ENCODE data around the gene SORBS2. TPM values are rescaled to one million over a fixed set of nuclear protein-coding genes. Genes with fewer than 3 reads are reported as not detected.

SORBS2 gene
- total and polyA plus RNA-seq, 2 donors (not counting 3 experiments of a cell fraction or from before 2014, with no cell fraction given): 69.8 to 82.5 TPM

DNA sequence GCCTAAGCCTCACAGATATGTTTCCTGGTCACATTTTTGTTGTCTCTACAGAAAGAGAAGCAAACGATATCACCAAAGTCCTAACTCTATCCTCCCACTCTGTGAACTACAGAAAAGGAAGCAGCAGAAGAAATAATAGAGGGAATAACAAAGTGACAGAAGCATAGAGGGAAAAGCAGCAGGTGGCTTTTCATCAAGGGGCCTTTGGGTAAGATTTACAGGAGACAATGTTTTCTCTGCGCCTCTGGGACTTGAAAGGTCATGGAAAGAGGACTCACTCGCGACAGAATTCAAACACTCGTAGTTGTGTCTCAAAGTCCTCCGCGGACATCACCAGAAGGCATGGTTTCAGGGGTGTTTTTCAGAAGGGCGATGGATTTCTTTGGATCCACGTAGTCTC, 66.1 kb downstream of the SORBS2 start:
- BruUV-seq (replicated peaks): no TSS peak
- FAIRE-seq (no peak), DNase-seq (ENCODE audit: low read depth, low spot score) (no peak)
- Histone ChIP-seq H3K9ac (replicated peaks; ENCODE audit: extremely low read depth, insufficient read depth, low read length) (no peak overlapping the region), H3K27ac (ENCODE audit: insufficient read depth, low read depth, low read length) (no peak overlapping the region), H3K4me1 (ENCODE audit: control insufficient read depth, extremely low read depth, insufficient read depth, low read length) (no peaks in the 10 kb centered on the region), H3K9me3 (replicated peaks; ENCODE audit: control insufficient read depth, insufficient read depth, low read length) (no peaks in the 10 kb centered on the region), H3K27me3 (ENCODE audit: control insufficient read depth in 2 of 2, insufficient read depth in 2 of 2, low read length in 2 of 2) (no peaks in the 10 kb centered on the region), H3K4me3 (replicated peaks in 1 of 3; ENCODE audit: insufficient read depth in 1 of 3, low read depth in 1 of 3, low read length in 3 of 3) (no peak overlapping the region), H3K79me2 (ENCODE audit: control insufficient read depth, insufficient read depth, low read length) (no peaks in the 10 kb centered on the region), H2AFZ (ENCODE audit: low read depth, low read length) (no peak overlapping the region), H3K36me3 (ENCODE audit: control insufficient read depth in 2 of 2, extremely low read depth in 1 of 2, insufficient read depth in 2 of 2, low read length in 2 of 2) (no peaks in the 10 kb centered on the region), H3K4me2 (ENCODE audit: insufficient read depth, low read length) (no peak overlapping the region), H3K9me1 (replicated peaks; ENCODE audit: control insufficient read depth, extremely low read depth, insufficient read depth, low read length) (no peaks in the 10 kb centered on the region), H4K20me1 (replicated peaks; ENCODE audit: control insufficient read depth, extremely low read depth, insufficient read depth, low read length) (no peaks in the 10 kb centered on the region)
- ChIA-PET CTCF (no interaction called here), POLR2A (no interaction called here)
- no peak for TF ChIP-seq MYC (IDR thresholded peaks at IDR 0.05; ENCODE audit: low read depth, low read length)
- TF ChIP-seq JUN (IDR thresholded peaks at IDR 0.05; ENCODE audit: borderline replicate concordance, insufficient read depth, insufficient read length, low read depth): no peak
- TF ChIP-seq, protein P1, sequence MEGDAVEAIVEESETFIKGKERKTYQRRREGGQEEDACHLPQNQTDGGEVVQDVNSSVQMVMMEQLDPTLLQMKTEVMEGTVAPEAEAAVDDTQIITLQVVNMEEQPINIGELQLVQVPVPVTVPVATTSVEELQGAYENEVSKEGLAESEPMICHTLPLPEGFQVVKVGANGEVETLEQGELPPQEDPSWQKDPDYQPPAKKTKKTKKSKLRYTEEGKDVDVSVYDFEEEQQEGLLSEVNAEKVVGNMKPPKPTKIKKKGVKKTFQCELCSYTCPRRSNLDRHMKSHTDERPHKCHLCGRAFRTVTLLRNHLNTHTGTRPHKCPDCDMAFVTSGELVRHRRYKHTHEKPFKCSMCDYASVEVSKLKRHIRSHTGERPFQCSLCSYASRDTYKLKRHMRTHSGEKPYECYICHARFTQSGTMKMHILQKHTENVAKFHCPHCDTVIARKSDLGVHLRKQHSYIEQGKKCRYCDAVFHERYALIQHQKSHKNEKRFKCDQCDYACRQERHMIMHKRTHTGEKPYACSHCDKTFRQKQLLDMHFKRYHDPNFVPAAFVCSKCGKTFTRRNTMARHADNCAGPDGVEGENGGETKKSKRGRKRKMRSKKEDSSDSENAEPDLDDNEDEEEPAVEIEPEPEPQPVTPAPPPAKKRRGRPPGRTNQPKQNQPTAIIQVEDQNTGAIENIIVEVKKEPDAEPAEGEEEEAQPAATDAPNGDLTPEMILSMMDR (IDR thresholded peaks at IDR 0.05; ENCODE audit: extremely low read depth in 1 of 2, insufficient read depth in 1 of 2, low read depth in 1 of 2, low read length in 2 of 2): no peak
- TF ChIP-seq FOS (IDR thresholded peaks at IDR 0.05; ENCODE audit: borderline replicate concordance, insufficient read depth, low read length): no peak
- TF ChIP-seq, protein P2, sequence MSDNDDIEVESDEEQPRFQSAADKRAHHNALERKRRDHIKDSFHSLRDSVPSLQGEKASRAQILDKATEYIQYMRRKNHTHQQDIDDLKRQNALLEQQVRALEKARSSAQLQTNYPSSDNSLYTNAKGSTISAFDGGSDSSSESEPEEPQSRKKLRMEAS (IDR thresholded peaks at IDR 0.05; ENCODE audit: insufficient read depth, insufficient read length): no peak
- TF ChIP-seq EZH2 (IDR thresholded peaks at IDR 0.05; ENCODE audit: borderline replicate concordance, low read depth, low read length, severe bottlenecking): no peak
- no peak for TF ChIP-seq POLR2AphosphoS5 (IDR thresholded peaks at IDR 0.05; ENCODE audit: insufficient read depth, low read depth, low read length)
- TF ChIP-seq POLR2A (IDR thresholded peaks at IDR 0.05; ENCODE audit: low read depth, low read length): no peak
- TF ChIP-seq GATA2 (IDR thresholded peaks at IDR 0.05; ENCODE audit: insufficient read depth, insufficient read length, low read depth, low read length): no peak
- intact Hi-C loops (cut with micrococcal nuclease) (no loop called here), dilution Hi-C loops (cut with MboI; ENCODE audit: extremely low pct_ligation_motif_present, low sequenced_read_pairs) (no loop called here)

Measured in endothelial cell of umbilical vein (primary cell).